Neutrophil (primary cell): ENCODE results near the gene NUDT9.
A peak's percentile ranks its signal among the peaks of the same experiment; 100 is the strongest.
"Not testable (repeated sequence)": the region's sequence is repeated elsewhere in the genome, so short reads cannot be mapped to it uniquely, and the experiment has no call there.

ENCODE experiments used
- H3K27ac ChIP-seq: fragments of 200-600 bp; sonication (generic); 2 replicates; pipeline ENCODE4 v1.5.1; 2016; ENCODE audit warnings: mild to moderate bottlenecking, moderate library complexity
- H3K27me3 ChIP-seq: fragments of 200-600 bp; sonication (generic); 2 replicates; pipeline ENCODE4 v1.6.0; 2016; ENCODE audit warnings: mild to moderate bottlenecking
- H3K36me3 ChIP-seq: fragments of 200-600 bp; sonication (generic); 2 replicates; pipeline ENCODE4 v1.5.1; 2017
- H3K4me1 ChIP-seq, 2 experiments: fragments of 200-600 bp in 1 of 2; sonication (generic) in 1 of 2; 1 replicate in 1 of 2; 2 replicates in 1 of 2; pipeline versions ENCODE4 v1.5.1 to v1.6.1; 2013 to 2016; ENCODE audit warnings: low read depth in 1 of 2, low read length in 1 of 2, mild to moderate bottlenecking in 1 of 2, moderate library complexity in 1 of 2; ENCODE audit not compliant: control insufficient read depth in 1 of 2, insufficient read depth in 1 of 2
- H3K4me3 ChIP-seq, 2 experiments: fragments of 200-600 bp in 1 of 2; sonication (generic) in 1 of 2; 1 replicate in 1 of 2; 2 replicates in 1 of 2; pipeline ENCODE4 v1.5.1; 2013 to 2016; ENCODE audit warnings: low read depth in 1 of 2, low read length in 1 of 2, mild to moderate bottlenecking in 1 of 2, moderate library complexity in 1 of 2
- H3K9me3 ChIP-seq: fragments of 200-600 bp; sonication (generic); 2 replicates; pipeline ENCODE4 v1.5.1; 2016
- TF ChIP-seq, protein P1 (sequence below): fragments of 200-600 bp; sonication (generic); IDR thresholded peaks from 2 replicates; pipeline ENCODE4 v1.5.1; 2016; ENCODE audit warnings: antibody characterized with exemption

The NUDT9 gene

GRCh38 chr4:87387237-87387636, 35.1 kb upstream of the NUDT9 start:
- Histone ChIP-seq H3K36me3 (peaks cover 26% of the 10 kb centered on the region), H3K27ac (peak overlapping the region; percentile 92), H3K4me1 (peaks cover 61 to 66% of the 10 kb centered on the region in 2 experiments), H3K9me3 (no peaks in the 10 kb centered on the region), H3K27me3 (no peaks in the 10 kb centered on the region), H3K4me3 (peak overlapping the region; percentile 72 to 93)
- TF ChIP-seq, protein P1, sequence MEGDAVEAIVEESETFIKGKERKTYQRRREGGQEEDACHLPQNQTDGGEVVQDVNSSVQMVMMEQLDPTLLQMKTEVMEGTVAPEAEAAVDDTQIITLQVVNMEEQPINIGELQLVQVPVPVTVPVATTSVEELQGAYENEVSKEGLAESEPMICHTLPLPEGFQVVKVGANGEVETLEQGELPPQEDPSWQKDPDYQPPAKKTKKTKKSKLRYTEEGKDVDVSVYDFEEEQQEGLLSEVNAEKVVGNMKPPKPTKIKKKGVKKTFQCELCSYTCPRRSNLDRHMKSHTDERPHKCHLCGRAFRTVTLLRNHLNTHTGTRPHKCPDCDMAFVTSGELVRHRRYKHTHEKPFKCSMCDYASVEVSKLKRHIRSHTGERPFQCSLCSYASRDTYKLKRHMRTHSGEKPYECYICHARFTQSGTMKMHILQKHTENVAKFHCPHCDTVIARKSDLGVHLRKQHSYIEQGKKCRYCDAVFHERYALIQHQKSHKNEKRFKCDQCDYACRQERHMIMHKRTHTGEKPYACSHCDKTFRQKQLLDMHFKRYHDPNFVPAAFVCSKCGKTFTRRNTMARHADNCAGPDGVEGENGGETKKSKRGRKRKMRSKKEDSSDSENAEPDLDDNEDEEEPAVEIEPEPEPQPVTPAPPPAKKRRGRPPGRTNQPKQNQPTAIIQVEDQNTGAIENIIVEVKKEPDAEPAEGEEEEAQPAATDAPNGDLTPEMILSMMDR, result no peak

GRCh38 chr4:87388901-87389300, 33.5 kb upstream of the NUDT9 start:
- Histone ChIP-seq H3K4me3 (peak overlapping the region; percentile 72 to 93), H3K27ac (peak overlapping the region; percentile 92)

GRCh38 chr4:87390055-87390454, 32.3 kb upstream of the NUDT9 start:
- H3K4me3 ChIP-seq, result peak overlapping the region; percentile 72 to 93
- H3K36me3 ChIP-seq, H3K9me3 ChIP-seq, H3K27me3 ChIP-seq: not testable (repeated sequence)
- H3K27ac ChIP-seq, result peak overlapping the region; percentile 92
- H3K4me1 ChIP-seq, result peaks cover 43 to 54% of the 10 kb centered on the region in 2 experiments

More at GRCh38 chr4:87388901-87389300, 33.5 kb upstream of the NUDT9 start:
- Histone ChIP-seq H3K9me3 (no peaks in the 10 kb centered on the region), H3K4me1 (peaks cover 52 to 61% of the 10 kb centered on the region in 2 experiments), H3K36me3 (peaks cover 15% of the 10 kb centered on the region), H3K27me3 (no peaks in the 10 kb centered on the region)
- TF ChIP-seq, protein P1, result no peak

GRCh38 chr4:87390551-87390890, 31.9 kb upstream of the NUDT9 start:
- peak overlapping the region; percentile 92 for H3K27ac ChIP-seq
- H3K27me3 ChIP-seq, result no peaks in the 10 kb centered on the region
- no peaks in the 10 kb centered on the region for H3K9me3 ChIP-seq
- peak overlapping the region; percentile 72 to 93 for H3K4me3 ChIP-seq
- H3K36me3 ChIP-seq, result peaks cover 5% of the 10 kb centered on the region
- H3K4me1 ChIP-seq, result peaks cover 38 to 49% of the 10 kb centered on the region in 2 experiments
- TF ChIP-seq, protein P1, result no peak

DNA sequence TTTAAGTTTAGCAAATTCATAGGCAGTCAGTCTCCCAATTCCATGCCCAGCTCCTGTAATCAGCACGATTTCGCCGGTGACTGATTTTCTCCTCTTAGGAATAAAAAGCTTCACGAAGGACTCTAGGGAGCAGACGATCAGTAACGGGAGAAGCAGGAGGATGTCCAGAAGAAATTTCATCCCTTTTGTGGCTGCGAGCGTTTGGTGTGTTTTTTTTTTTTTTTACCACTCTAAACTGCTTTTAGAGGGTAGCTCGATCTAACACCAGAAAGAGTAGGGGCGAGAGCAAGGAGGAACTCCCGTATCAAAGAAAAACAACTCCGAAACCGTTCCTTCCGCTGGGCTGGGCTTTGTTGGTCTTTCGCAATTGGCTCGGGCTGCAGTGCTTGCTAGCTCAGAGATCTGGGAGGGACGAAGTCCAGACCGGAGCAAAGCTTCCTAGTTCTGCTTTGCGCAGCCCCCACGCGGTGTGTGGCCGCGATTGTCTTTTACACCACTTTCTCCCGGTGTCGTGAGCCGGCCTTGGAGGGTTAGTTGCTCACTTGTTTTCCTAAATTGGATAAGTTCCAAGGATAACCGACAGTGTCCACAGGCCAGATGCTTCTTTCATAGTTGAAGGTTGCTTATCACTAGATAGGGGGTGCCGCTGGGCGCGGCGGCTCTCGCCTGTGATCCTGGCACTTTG, 31.3 kb upstream of the NUDT9 start, which contains the start of gene HSD17B11:
Gene HSD17B11, minus strand, starts transcription at position 298 of the 685 bp plus-strand sequence. Its CDS starts 118 bp downstream, at position 180.
- peak within 1 kb of the TSS; percentile 72 to 93 for H3K4me3 ChIP-seq
- peak within 1 kb of the TSS; percentile 92 for H3K27ac ChIP-seq
- peaks cover 33 to 44% of the 10 kb centered on the region in 2 experiments for H3K4me1 ChIP-seq
- peaks cover 4% of the 10 kb centered on the region for H3K36me3 ChIP-seq
- no peaks in the 10 kb centered on the region for H3K9me3 ChIP-seq
- no peaks in the 10 kb centered on the region for H3K27me3 ChIP-seq
- TF ChIP-seq, protein P1, result peak; percentile 39

DNA sequence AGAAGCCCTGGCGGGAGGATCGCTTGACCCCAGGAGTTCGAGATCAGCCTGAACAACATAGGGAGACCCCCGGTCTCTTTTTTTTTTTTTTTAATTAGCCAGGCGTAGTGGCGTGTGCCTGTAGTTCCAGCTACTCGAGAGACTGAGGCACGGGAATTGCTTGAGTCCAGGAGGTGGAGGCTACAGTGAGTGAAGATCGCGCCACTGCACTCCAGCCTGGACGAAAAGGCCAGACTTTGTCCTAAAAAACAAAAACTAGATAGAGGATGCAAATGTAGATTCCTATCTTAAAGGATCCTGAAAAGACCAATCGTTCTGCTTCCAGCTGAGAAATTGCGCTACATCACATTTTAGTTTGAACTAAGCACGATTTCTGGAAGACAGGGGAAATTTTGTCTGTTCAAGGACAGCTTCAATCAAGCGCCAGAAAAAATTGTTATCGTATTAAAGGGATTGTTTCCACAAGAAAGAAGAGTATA, 30.8 kb upstream of the NUDT9 start:
- Histone ChIP-seq H3K27ac (peak overlapping the region; percentile 92), H3K4me3 (peak overlapping the region; percentile 72 to 93), H3K36me3 (peaks cover 3% of the 10 kb centered on the region), H3K9me3 (no peaks in the 10 kb centered on the region), H3K4me1 (peaks cover 27 to 38% of the 10 kb centered on the region in 2 experiments), H3K27me3 (no peaks in the 10 kb centered on the region)
- TF ChIP-seq, protein P1, result no peak
